Ovary (tissue), 3 donors: ENCODE measurements around the gene SLIT3.

Experiments
- CTCF ChIP-seq, 3 donors: fragments of 450-650 bp in 2 of 3; fragments of 200-600 bp in 1 of 3; IDR thresholded peaks; one replicate each; pipeline versions ENCODE4 v1.5.1 to v1.8.0; 2016 to 2022; ENCODE audit warnings: antibody characterized with exemption in 3 of 3, mild to moderate bottlenecking in 1 of 3
- EP300 ChIP-seq: sonication (generic); formaldehyde crosslinking; IDR thresholded peaks from one replicate; pipeline ENCODE4 v1.6.1; 2017; ENCODE audit warnings: antibody characterized with exemption
- donor health status: DM: no; HTN: no; CAD: no.

- TF ChIP-seq EP300: no peak
- no peak for TF ChIP-seq CTCF (IDR thresholded peaks at IDR 0.05)
Observed at GRCh38 chr5:169106911-169107706, 193.8 kb downstream of the SLIT3 start.
